ENCODE data around the gene VPS37B.
"Not testable (repeated sequence)": the region's sequence is repeated elsewhere in the genome, so short reads cannot be mapped to it uniquely, and the experiment has no call there.

Gene VPS37B

DNA sequence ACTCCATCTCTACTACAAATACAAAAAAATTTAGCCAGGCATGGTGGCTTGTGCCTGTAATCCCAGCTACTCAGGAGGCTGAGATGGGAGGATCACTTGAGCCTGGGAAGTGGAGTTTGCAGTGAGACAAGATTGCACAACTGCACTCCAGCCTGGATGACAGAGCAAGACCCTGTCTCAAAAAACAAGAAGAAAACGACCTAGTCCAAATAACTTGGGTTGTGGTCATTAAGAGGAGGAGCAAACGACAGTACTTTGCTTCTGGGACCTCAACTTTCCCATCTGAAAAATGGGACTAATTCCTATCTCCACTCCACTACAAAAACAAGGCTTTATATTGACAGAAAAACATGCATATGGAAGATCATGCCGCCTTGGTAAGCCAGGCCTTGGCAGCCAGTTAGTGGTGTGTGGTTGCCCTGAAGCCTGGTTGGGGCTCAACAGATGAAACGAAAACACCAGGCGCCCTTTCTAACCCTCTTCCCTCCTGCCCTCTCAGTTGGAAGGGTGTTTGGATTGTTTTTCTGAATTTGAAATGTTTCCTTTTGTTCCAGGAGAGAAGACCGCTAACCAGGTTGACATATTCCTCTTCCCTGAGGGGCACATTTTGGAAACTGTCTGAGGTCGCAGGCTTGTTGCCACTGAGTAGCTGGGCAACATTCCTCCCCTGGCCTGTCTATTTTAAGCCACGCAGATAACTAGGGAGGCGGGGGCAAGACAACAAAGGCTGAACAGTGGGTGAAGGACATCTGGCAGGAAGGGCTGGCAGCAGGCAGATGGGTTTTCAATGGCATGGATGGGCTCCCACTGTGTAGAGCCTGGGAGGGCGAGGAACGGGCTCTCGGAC lies 13.7 kb upstream of the VPS37B start:
- CTCF ChIA-PET = no interaction called here
- POLR2A ChIA-PET = no interaction called here
- no peaks in the 10 kb centered on the region for H3K4me1 ChIP-seq (ENCODE audit: control insufficient read depth, insufficient read depth, low read length)
- no peaks in the 10 kb centered on the region for H3K36me3 ChIP-seq (ENCODE audit: control insufficient read depth in 2 of 2, insufficient read depth in 1 of 2, low read length in 2 of 2)
- no peak overlapping the region for H3K4me3 ChIP-seq (ENCODE audit: low read depth, low read length)
- H3K9me3 ChIP-seq (ENCODE audit: control insufficient read depth, insufficient read depth, low read depth, low read length) = no peaks in the 10 kb centered on the region
- TF ChIP-seq, protein P1, sequence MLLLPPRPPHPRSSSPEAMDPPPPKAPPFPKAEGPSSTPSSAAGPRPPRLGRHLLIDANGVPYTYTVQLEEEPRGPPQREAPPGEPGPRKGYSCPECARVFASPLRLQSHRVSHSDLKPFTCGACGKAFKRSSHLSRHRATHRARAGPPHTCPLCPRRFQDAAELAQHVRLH (tag by site-specific recombination; IDR thresholded peaks at IDR 0.05) = 0 out of 2 replicates have a peak, but pooled peaks have one; percentile 57
- TF ChIP-seq, protein P2, sequence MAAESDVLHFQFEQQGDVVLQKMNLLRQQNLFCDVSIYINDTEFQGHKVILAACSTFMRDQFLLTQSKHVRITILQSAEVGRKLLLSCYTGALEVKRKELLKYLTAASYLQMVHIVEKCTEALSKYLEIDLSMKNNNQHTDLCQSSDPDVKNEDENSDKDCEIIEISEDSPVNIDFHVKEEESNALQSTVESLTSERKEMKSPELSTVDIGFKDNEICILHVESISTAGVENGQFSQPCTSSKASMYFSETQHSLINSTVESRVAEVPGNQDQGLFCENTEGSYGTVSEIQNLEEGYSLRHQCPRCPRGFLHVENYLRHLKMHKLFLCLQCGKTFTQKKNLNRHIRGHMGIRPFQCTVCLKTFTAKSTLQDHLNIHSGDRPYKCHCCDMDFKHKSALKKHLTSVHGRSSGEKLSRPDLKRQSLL (tag by site-specific recombination; IDR thresholded peaks at IDR 0.05) = no peak
- H3K27ac ChIP-seq (ENCODE audit: extremely low read depth, low read depth, low read length) = no peak overlapping the region

- H3K27ac ChIP-seq (ENCODE audit: extremely low read depth, low read depth, low read length) = no peak overlapping the region
- H3K36me3 ChIP-seq (ENCODE audit: control insufficient read depth in 2 of 2, insufficient read depth in 1 of 2, low read length in 2 of 2) = no peaks in the 10 kb centered on the region
- no peak overlapping the region for H3K4me3 ChIP-seq (ENCODE audit: low read depth, low read length)
- no peak for TF ChIP-seq ZFP3 (tag by site-specific recombination; IDR thresholded peaks at IDR 0.05; ENCODE audit: low read depth)
- 0 out of 2 replicates have a peak, but pooled peaks have one; percentile 23 for TF ChIP-seq GLIS1 (tag by site-specific recombination; IDR thresholded peaks at IDR 0.05)
- TF ChIP-seq ZNF121 (tag by site-specific recombination; IDR thresholded peaks at IDR 0.05) = peak; percentile 91
- TF ChIP-seq ZNF529 (tag by site-specific recombination; IDR thresholded peaks at IDR 0.05; ENCODE audit: insufficient replicate concordance) = no peak
- no peak for TF ChIP-seq ZNF776 (tag by site-specific recombination; IDR thresholded peaks at IDR 0.05; ENCODE audit: borderline replicate concordance)
- TF ChIP-seq GFI1B (tag by site-specific recombination; IDR thresholded peaks at IDR 0.05) = peak; percentile 50; the same call in 1 of the 2 replicates
- TF ChIP-seq ZNF16 (tag by site-specific recombination; IDR thresholded peaks at IDR 0.05; ENCODE audit: low read depth) = no peak
- TF ChIP-seq ZNF140 (tag by site-specific recombination; IDR thresholded peaks at IDR 0.05) = no peak
- CTCF ChIA-PET = no interaction called here
- POLR2A ChIA-PET = no interaction called here
- H3K9me3 ChIP-seq (ENCODE audit: control insufficient read depth, insufficient read depth, low read depth, low read length) = no peaks in the 10 kb centered on the region
- H3K4me1 ChIP-seq (ENCODE audit: control insufficient read depth, insufficient read depth, low read length) = no peaks in the 10 kb centered on the region
These were observed 13.0 kb upstream of the VPS37B start for GRCh38 chr12:122908915-122909314.

GRCh38 chr12:122905258-122905657 lies 9.3 kb upstream of the VPS37B start:
- H3K27ac ChIP-seq (ENCODE audit: extremely low read depth, low read depth, low read length); H3K9me3 ChIP-seq (ENCODE audit: control insufficient read depth, insufficient read depth, low read depth, low read length); CTCF ChIA-PET; H3K4me1 ChIP-seq (ENCODE audit: control insufficient read depth, insufficient read depth, low read length); H3K4me3 ChIP-seq (ENCODE audit: low read depth, low read length); H3K36me3 ChIP-seq (ENCODE audit: control insufficient read depth in 2 of 2, insufficient read depth in 1 of 2, low read length in 2 of 2); POLR2A ChIA-PET: not testable (repeated sequence)
- TF ChIP-seq, protein P1 (tag by site-specific recombination; IDR thresholded peaks at IDR 0.05) = peak; percentile 88
- TF ChIP-seq, protein P3, sequence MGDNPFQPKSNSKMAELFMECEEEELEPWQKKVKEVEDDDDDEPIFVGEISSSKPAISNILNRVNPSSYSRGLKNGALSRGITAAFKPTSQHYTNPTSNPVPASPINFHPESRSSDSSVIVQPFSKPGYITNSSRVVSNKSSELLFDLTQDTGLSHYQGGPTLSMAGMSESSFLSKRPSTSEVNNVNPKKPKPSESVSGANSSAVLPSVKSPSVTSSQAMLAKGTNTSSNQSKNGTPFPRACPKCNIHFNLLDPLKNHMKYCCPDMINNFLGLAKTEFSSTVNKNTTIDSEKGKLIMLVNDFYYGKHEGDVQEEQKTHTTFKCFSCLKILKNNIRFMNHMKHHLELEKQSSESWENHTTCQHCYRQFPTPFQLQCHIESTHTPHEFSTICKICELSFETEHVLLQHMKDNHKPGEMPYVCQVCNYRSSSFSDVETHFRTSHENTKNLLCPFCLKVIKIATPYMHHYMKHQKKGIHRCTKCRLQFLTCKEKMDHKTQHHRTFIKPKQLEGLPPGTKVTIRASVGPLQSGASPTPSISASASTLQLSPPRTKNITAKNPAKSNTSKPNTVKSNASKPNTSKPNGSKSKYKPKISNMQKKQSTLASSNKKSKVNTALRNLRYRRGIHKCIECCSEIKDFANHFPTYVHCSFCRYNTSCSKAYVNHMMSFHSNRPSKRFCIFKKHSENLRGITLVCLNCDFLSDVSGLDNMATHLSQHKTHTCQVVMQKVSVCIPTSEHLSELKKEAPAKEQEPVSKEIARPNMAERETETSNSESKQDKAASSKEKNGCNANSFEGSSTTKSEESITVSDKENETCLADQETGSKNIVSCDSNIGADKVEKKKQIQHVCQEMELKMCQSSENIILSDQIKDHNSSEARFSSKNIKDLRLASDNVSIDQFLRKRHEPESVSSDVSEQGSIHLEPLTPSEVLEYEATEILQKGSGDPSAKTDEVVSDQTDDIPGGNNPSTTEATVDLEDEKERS (tag by site-specific recombination; IDR thresholded peaks at IDR 0.05) = 0 out of 2 replicates have a peak, but pooled peaks have one; percentile 67
- peak; percentile 100 for TF ChIP-seq ZNF146 (tag by site-specific recombination; IDR thresholded peaks at IDR 0.05)

DNA sequence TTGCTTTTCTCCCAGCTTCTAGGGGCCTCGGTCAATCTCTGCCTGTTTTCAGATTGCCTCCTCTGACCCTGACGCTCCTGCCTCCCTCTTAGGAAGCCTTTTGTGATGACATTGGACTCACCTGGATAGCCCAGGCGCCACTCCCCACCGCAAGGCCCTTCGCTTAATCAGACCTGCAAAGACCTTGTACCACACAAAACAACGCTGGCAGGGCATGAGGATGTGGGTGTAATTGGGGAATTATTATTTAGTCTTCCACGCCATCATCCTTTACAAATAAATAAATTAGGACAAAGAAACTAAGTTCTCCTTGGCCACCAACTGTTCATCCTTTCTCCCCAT lies 7.7 kb upstream of the VPS37B start:
- no peaks in the 10 kb centered on the region for H3K36me3 ChIP-seq (ENCODE audit: control insufficient read depth in 2 of 2, insufficient read depth in 1 of 2, low read length in 2 of 2)
- H3K4me3 ChIP-seq (ENCODE audit: low read depth, low read length) = no peak overlapping the region
- no peak overlapping the region for H3K27ac ChIP-seq (ENCODE audit: extremely low read depth, low read depth, low read length)
- CTCF ChIA-PET = no interaction called here
- no peaks in the 10 kb centered on the region for H3K4me1 ChIP-seq (ENCODE audit: control insufficient read depth, insufficient read depth, low read length)
- POLR2A ChIA-PET = no interaction called here
- no peaks in the 10 kb centered on the region for H3K9me3 ChIP-seq (ENCODE audit: control insufficient read depth, insufficient read depth, low read depth, low read length)
- TF ChIP-seq ZNF473 (tag by site-specific recombination; IDR thresholded peaks at IDR 0.05) (no peak), ZNF274 (IDR thresholded peaks at IDR 0.05; ENCODE audit: low read length) (no peak), ZNF274 (tag by site-specific recombination; IDR thresholded peaks at IDR 0.05; ENCODE audit: borderline replicate concordance) (no peak), ZNF677 (tag by site-specific recombination; IDR thresholded peaks at IDR 0.05) (no peak), ZNF548 (tag by site-specific recombination; IDR thresholded peaks at IDR 0.05) (no peak), ZFHX2 (tag by site-specific recombination; conservative IDR thresholded peaks at IDR 0.05) (no peak), ZNF311 (tag by site-specific recombination; IDR thresholded peaks at IDR 0.05; ENCODE audit: borderline replicate concordance) (no peak), ZNF558 (tag by site-specific recombination; IDR thresholded peaks at IDR 0.05) (no peak), ZNF776 (tag by site-specific recombination; IDR thresholded peaks at IDR 0.05; ENCODE audit: borderline replicate concordance) (no peak), ZNF214 (tag by site-specific recombination; IDR thresholded peaks at IDR 0.05; ENCODE audit: borderline replicate concordance) (no peak), ZNF202 (tag by site-specific recombination; IDR thresholded peaks at IDR 0.05; ENCODE audit: borderline replicate concordance) (no peak), IKZF3 (tag by site-specific recombination; IDR thresholded peaks at IDR 0.05) (no peak), ZEB2 (tag by site-specific recombination; IDR thresholded peaks at IDR 0.05) (no peak)

Measured in HEK293 (cell line).